GM23248 (cell line): ENCODE data around the gene CACFD1. TPM values are rescaled to one million over a fixed set of nuclear protein-coding genes. Genes with fewer than 3 reads are reported as not detected.

Experiments
- DNase-seq: peaks from one replicate; pipeline ENCODE4 v3.0.0-alpha.2; 2015
- H2AFZ ChIP-seq: fragments of 200-600 bp; sonication (generic); 2 replicates; pipeline ENCODE4 v1.6.1; 2016; ENCODE audit warnings: antibody characterized with exemption
- H3F3A ChIP-seq: fragments of 200-600 bp; sonication (generic); 2 replicates; pipeline ENCODE4 v1.6.1; 2016; ENCODE audit warnings: mild to moderate bottlenecking, antibody characterized with exemption, mixed run types; ENCODE audit not compliant: insufficient read depth
- H3K27ac ChIP-seq: fragments of 200-600 bp; sonication (generic); 2 replicates; pipeline ENCODE4 v1.5.1; 2016; ENCODE audit warnings: mild to moderate bottlenecking
- H3K27me3 ChIP-seq: fragments of 200-600 bp; sonication (generic); replicated peaks from 2 replicates; pipeline ENCODE4 v1.6.1; 2016; ENCODE audit warnings: mild to moderate bottlenecking; ENCODE audit not compliant: insufficient read depth
- H3K36me3 ChIP-seq: fragments of 200-600 bp; sonication (generic); 2 replicates; pipeline ENCODE4 v1.6.1; 2016; ENCODE audit warnings: low read depth, mild to moderate bottlenecking
- H3K4me1 ChIP-seq: fragments of 200-600 bp; sonication (generic); 2 replicates; pipeline ENCODE4 v1.6.1; 2016; ENCODE audit warnings: mild to moderate bottlenecking; ENCODE audit not compliant: insufficient read depth
- H3K4me2 ChIP-seq: fragments of 200-600 bp; sonication (generic); one replicate; pipeline ENCODE4 v1.6.1; 2016; ENCODE audit warnings: mild to moderate bottlenecking; ENCODE audit not compliant: unreplicated experiment
- H3K4me3 ChIP-seq: fragments of 200-600 bp; sonication (generic); 2 replicates; pipeline ENCODE4 v1.5.1; 2016; ENCODE audit warnings: mild to moderate bottlenecking
- H3K79me2 ChIP-seq: fragments of 200-600 bp; sonication (generic); 2 replicates; pipeline ENCODE4 v1.6.1; 2016; ENCODE audit warnings: mild to moderate bottlenecking; ENCODE audit not compliant: insufficient read depth
- H3K9ac ChIP-seq: fragments of 200-600 bp; sonication (generic); 2 replicates; pipeline ENCODE4 v1.6.1; 2016; ENCODE audit warnings: mild to moderate bottlenecking
- H3K9me2 ChIP-seq: fragments of 200-600 bp; sonication (generic); 2 replicates; pipeline ENCODE4 v1.6.1; 2016; ENCODE audit warnings: mixed run types, mild to moderate bottlenecking, moderate library complexity; ENCODE audit not compliant: insufficient read depth
- H3K9me3 ChIP-seq: fragments of 200-600 bp; sonication (generic); one replicate; pipeline ENCODE4 v1.6.1; 2017; ENCODE audit warnings: low read depth
- H4K20me1 ChIP-seq: fragments of 200-600 bp; sonication (generic); 2 replicates; pipeline ENCODE4 v1.6.0; 2016; ENCODE audit not compliant: insufficient read depth
- EZH2 ChIP-seq: fragments of 200-600 bp; sonication (generic); IDR thresholded peaks from 2 replicates; pipeline ENCODE4 v1.6.1; 2018; ENCODE audit warnings: antibody characterized with exemption, mild to moderate bottlenecking; ENCODE audit not compliant: insufficient read depth, poor library complexity, severe bottlenecking
- EZH2phosphoT487 ChIP-seq: fragments of 200-600 bp; sonication (generic); IDR thresholded peaks from 2 replicates; pipeline ENCODE4 v1.6.1; 2018; ENCODE audit warnings: antibody characterized with exemption, moderate library complexity, mild to moderate bottlenecking, low read depth; ENCODE audit not compliant: insufficient read depth
- WGBS, 2 experiments: methylation state at CpG; one replicate each; pipeline ENCODE4 v1.1.6; 2015 to 2017; ENCODE audit warnings: low lambda C conversion rate in 2 of 2, low coverage in 1 of 2; ENCODE audit errors: missing lambda C conversion rate in 2 of 2; 5-methylcytosine and 5-hydroxymethylcytosine counted together
- in situ Hi-C: fragments of 300-500 bp; cut with MboI; formaldehyde crosslinking; loops from 2 replicates; pipeline ENCODE4 v1.15.0; 2020
- polyA plus RNA-seq: library from polyadenylated mRNA; unstranded; fragments of >200 nt; fragmentation: Nextera tagmentation; extraction: Ambion mirVana; gene quantifications from 2 replicates; pipeline ENCODE4 v1.2.1, GENCODE V29; 2016
- total RNA-seq: library from RNA; depleted of rRNA; stranded (reverse); fragments of >200 nt; shearing (Covaris generic); gene quantifications from 2 replicates; pipeline ENCODE4 v1.2.3, GENCODE V29; 2014

Gene CACFD1
- total and polyA plus RNA-seq, 2 experiments from 2014 or later = 4.7 to 7.0 TPM

DNA sequence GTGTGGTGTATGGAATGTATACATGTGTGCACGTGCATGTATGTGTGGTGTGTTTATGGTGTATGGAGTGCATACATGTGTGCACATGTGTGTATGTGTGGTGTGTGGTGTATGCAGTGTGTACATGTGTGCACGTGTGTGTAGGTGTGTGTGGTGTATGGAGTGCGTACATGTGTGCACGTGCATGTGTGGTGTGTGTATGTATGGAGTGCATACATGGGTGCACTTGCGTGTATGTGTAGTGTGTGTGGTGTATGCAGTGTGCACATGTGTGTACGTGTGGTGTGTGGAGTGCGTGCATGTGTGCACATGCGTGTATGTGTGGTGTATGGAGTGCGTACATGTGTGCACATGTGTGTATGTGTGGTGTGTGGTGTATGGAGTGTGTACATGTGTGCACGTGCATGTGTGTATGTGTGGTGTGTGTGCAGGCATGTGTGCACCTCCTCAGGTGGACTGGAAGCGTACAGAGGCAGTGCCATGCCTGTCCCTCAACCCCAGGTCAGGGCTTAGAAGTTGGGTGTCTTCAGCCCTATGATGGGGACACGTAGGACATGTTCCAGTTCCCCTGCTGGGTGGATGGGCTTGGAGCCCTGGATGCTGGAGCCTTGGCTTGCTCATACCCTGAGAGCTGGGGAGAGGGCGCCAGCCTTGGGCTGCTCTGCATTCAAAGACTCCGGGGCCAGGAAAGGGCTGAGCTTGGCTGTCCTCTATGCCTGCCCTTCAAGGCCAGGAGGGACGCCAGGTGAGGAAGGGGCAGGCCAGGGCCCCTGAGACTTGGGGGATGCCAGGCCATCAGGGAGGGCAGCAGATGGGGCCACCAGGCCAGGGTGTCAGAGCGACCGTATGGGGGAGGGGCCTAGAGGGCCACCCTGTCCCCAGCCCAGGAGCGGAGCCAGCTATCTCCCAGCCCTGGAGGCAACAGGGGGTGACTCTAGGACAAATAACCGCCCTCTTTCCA lies 52.8 kb downstream of the CACFD1 start:
- Histone ChIP-seq H3K36me3 (no peaks in the 10 kb centered on the region), H3K79me2 (no peaks in the 10 kb centered on the region), H3K9me3 (no peaks in the 10 kb centered on the region), H3F3A (no peaks in the 10 kb centered on the region), H3K27ac (no peak overlapping the region), H3K9ac (no peak overlapping the region), H4K20me1 (no peaks in the 10 kb centered on the region), H3K27me3 (no peaks in the 10 kb centered on the region; the same call in 1 of the 2 replicates), H3K4me1 (no peaks in the 10 kb centered on the region), H3K9me2 (no peaks in the 10 kb centered on the region), H3K4me2 (no peak overlapping the region), H2AFZ (no peak overlapping the region), H3K4me3 (no peak overlapping the region)
- DNase-seq = no peak
- in situ Hi-C loops = no loop called here
- WGBS, 2 experiments = 69 to 70% methylated on average over 15 to 19 of the region's 19 CpGs
- TF ChIP-seq EZH2phosphoT487 = no peak
- TF ChIP-seq EZH2 = no peak

DNA sequence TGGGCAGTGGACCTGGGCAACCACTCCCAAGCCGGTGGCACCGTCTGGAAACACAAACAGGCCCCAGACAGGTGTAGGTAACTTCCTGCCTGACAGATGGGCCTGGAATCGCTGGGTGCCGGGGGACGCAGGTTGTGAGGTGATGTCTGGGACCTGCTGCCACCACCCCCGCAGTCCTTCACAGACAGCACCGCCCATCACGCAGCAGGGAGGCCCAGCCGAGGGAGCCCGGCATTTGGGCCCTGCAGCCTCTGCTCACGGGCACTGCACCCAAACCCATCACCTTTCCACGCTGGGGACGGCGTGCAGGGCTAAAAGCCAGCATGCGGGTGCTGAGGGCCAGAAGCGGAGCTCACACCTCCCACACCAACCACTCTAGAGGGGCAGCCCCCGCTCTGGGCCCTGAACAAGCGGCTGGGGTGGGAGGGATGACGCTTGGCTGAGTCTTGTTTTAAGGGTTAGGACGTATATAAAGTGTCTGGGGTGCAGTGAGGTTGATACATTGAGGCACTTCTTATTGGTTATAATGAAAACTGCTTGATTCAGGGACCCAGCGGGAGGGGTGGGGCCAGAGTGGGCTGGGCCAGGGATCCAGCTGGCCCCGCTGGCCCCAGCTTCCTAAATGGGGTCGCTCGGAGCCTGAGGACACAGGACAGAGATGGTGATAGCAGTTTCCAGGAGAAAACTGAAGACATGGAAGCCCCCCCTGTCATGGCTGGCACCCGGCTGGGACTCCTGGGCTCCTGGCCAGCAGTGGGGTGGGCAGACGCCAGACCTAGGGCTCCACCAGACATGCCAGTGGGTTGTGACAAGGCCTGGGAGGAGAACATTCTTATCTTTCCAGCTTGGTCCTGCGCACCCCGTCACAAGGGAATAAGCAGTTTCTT lies 53.7 kb downstream of the CACFD1 start:
- H2AFZ ChIP-seq = no peak overlapping the region
- no peak overlapping the region for H3K4me3 ChIP-seq
- no peak for TF ChIP-seq EZH2
- in situ Hi-C loops = no loop called here
- WGBS, 2 experiments = 51 to 52% methylated on average over 27 to 28 of the region's 28 CpGs
- no peaks in the 10 kb centered on the region for H3F3A ChIP-seq
- H3K27me3 ChIP-seq = no peaks in the 10 kb centered on the region; the same call in 1 of the 2 replicates
- H3K4me1 ChIP-seq = no peaks in the 10 kb centered on the region
- H3K9me3 ChIP-seq = no peaks in the 10 kb centered on the region
- H3K36me3 ChIP-seq = no peaks in the 10 kb centered on the region
- H3K4me2 ChIP-seq = no peak overlapping the region
- H3K79me2 ChIP-seq = no peaks in the 10 kb centered on the region
- no peak overlapping the region for H3K9ac ChIP-seq
- no peaks in the 10 kb centered on the region for H4K20me1 ChIP-seq
- H3K27ac ChIP-seq = no peak overlapping the region
- no peak for DNase-seq
- H3K9me2 ChIP-seq = no peaks in the 10 kb centered on the region

DNA sequence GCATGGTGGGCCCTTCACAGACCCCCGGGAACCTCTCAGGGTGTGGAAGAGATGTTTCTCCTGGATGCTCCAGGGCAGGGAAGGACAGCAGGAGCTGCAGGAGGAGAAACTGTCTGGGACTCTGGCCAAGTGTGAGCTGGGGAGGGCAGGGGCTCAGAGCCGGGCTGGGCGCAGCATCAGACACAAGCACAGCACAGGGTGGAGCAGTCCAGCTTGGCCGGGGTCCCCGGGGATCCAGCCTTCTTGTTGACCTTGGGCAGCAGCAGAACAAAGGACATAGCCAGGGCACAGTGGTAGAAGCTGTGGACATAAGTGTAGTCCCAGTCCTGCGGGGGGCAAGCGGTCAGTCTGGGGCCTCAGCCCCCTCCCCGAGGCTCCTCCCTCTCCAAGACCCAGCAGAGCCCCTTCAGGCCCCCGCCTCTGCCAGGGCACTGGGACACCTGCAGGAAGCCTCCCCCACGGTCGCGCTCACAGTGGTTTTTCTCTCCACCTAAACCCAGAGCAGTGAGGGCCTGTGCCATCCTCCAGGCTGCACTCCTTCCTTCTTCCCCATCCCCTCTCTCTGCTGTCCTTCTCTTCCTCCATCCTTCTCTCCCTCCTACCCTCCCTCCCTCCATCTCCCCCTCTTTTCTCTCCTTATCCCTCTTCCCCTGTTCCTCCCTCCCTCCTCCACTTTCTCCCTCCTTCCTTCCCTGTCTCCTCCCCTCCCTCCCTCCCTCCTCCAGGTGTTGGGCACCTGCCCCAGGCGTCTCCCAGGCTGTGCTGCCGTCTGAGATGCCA lies 54.9 kb downstream of the CACFD1 start:
- Histone ChIP-seq H3K27me3 (peaks cover 9% of the 10 kb centered on the region), H3K4me2 (no peak overlapping the region), H3K79me2 (no peaks in the 10 kb centered on the region), H3K4me3 (no peak overlapping the region), H3K27ac (no peak overlapping the region), H3K9me3 (no peaks in the 10 kb centered on the region), H3F3A (no peaks in the 10 kb centered on the region), H2AFZ (no peak overlapping the region), H3K9ac (no peak overlapping the region), H3K36me3 (no peaks in the 10 kb centered on the region), H4K20me1 (no peaks in the 10 kb centered on the region), H3K9me2 (no peaks in the 10 kb centered on the region), H3K4me1 (no peaks in the 10 kb centered on the region)
- 9 to 38% methylated on average over 7 to 14 of the region's 14 CpGs for WGBS, 2 experiments
- TF ChIP-seq EZH2 (no peak), EZH2phosphoT487 (no peak)
- in situ Hi-C loops = no loop called here
- no peak for DNase-seq

DNA sequence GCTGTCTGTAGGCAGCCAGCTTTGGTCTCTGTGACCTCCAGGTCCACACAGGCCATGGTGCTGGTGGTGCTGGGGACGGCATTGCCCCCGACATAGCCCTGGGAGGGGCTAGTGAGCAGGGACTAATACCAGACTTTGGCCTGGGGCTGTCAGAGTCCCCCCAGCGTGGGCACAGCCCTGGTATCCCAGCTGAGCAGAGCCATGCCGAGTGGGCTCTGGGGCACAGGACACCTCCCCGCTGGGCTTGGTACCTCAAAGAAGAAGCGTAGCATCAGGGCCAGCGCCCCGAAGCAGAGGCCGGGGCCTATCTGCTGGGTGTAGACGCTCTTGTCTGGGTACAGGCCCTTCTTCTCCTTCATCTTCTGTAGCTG lies 55.4 kb downstream of the CACFD1 start:
- H3F3A ChIP-seq = no peaks in the 10 kb centered on the region
- H3K27me3 ChIP-seq = peaks cover 12% of the 10 kb centered on the region
- H3K27ac ChIP-seq = no peak overlapping the region
- H3K9ac ChIP-seq = no peak overlapping the region
- in situ Hi-C loops = no loop called here
- H3K4me1 ChIP-seq = no peaks in the 10 kb centered on the region
- H3K36me3 ChIP-seq = no peaks in the 10 kb centered on the region
- no peaks in the 10 kb centered on the region for H4K20me1 ChIP-seq
- no peaks in the 10 kb centered on the region for H3K9me3 ChIP-seq
- no peaks in the 10 kb centered on the region for H3K9me2 ChIP-seq
- H3K79me2 ChIP-seq = no peaks in the 10 kb centered on the region
- no peak overlapping the region for H2AFZ ChIP-seq
- DNase-seq = no peak
- 77 to 78% methylated on average over 10 of the region's 10 CpGs for WGBS, 2 experiments
- no peak overlapping the region for H3K4me3 ChIP-seq
- no peak overlapping the region for H3K4me2 ChIP-seq
- TF ChIP-seq EZH2phosphoT487 = no peak
- no peak for TF ChIP-seq EZH2
